SK-N-SH treated with all-trans-retinoic acid at 6 μM for 48 hours (cell line): ENCODE results near the gene SLC66A3.

Experiments
- ATAC-seq: fragments of 200-7000 bp; cut with Tn5 transposase; 3 replicates; pipeline ENCODE4 v1.9.1; 2020; ENCODE audit warnings: mild to moderate bottlenecking, moderate library complexity
- ARNTL ChIP-seq: fragments of 450-650 bp; formaldehyde crosslinking; IDR thresholded peaks from 2 replicates; pipeline ENCODE4 v1.5.0; 2020; ENCODE audit warnings: low read depth, mild to moderate bottlenecking, moderate library complexity, borderline replicate concordance
- BACH2 ChIP-seq: fragments of 250-450 bp; sonication (Bioruptor Pico); IDR thresholded peaks from 2 replicates; pipeline ENCODE4 v1.9.0; 2021; ENCODE audit warnings: mild to moderate bottlenecking, borderline replicate concordance
- CSDC2 ChIP-seq: fragments of 250-450 bp; sonication (Bioruptor Pico); IDR thresholded peaks from 2 replicates; pipeline ENCODE4 v1.5.0; 2020; ENCODE audit warnings: mild to moderate bottlenecking, moderate library complexity
- ESRRG ChIP-seq: fragments of 250-450 bp; sonication (Bioruptor Pico); IDR thresholded peaks from 2 replicates; pipeline ENCODE4 v1.6.1; 2021; ENCODE audit warnings: mild to moderate bottlenecking
- GLIS3 ChIP-seq: fragments of 250-450 bp; sonication (Bioruptor Pico); IDR thresholded peaks from 2 replicates; pipeline ENCODE4 v1.5.0; 2020; ENCODE audit warnings: mild to moderate bottlenecking, moderate library complexity
- ISL1 ChIP-seq: fragments of 250-450 bp; sonication (Bioruptor Pico); IDR thresholded peaks from 2 replicates; pipeline ENCODE4 v2.1.2; 2022; ENCODE audit warnings: mild to moderate bottlenecking, moderate library complexity
- OSR1 ChIP-seq: fragments of 250-450 bp; sonication (Bioruptor Pico); IDR thresholded peaks from 2 replicates; pipeline ENCODE4 v1.8.0; 2022; ENCODE audit warnings: moderate library complexity, mild to moderate bottlenecking, inconsistent platforms
- RARB ChIP-seq: fragments of 250-450 bp; sonication (Bioruptor Pico); IDR thresholded peaks from 2 replicates; pipeline ENCODE4 v1.8.0; 2021; ENCODE audit warnings: mild to moderate bottlenecking, moderate library complexity
- SNAI2 ChIP-seq: fragments of 250-450 bp; sonication (Bioruptor Pico); IDR thresholded peaks from 2 replicates; pipeline ENCODE4 v1.5.0; 2020; ENCODE audit warnings: mild to moderate bottlenecking, moderate library complexity
- TCF4 ChIP-seq: fragments of 250-450 bp; sonication (Bioruptor Pico); IDR thresholded peaks from 2 replicates; pipeline ENCODE4 v1.8.0; 2021; ENCODE audit warnings: mild to moderate bottlenecking, moderate library complexity, borderline replicate concordance
- TOX ChIP-seq: fragments of 250-450 bp; sonication (Bioruptor Pico); IDR thresholded peaks from 2 replicates; pipeline ENCODE4 v1.8.0; 2021; ENCODE audit warnings: mild to moderate bottlenecking, moderate library complexity, borderline replicate concordance
- ZC3H10 ChIP-seq: fragments of 250-450 bp; sonication (Bioruptor Pico); IDR thresholded peaks from 2 replicates; pipeline ENCODE4 v1.5.1; 2021; ENCODE audit warnings: mild to moderate bottlenecking, moderate library complexity
- ZFP3 ChIP-seq: fragments of 250-450 bp; sonication (Bioruptor Pico); IDR thresholded peaks from 2 replicates; pipeline ENCODE4 v1.5.0; 2020; ENCODE audit warnings: mild to moderate bottlenecking, moderate library complexity
- ZFP30 ChIP-seq: fragments of 450-650 bp; formaldehyde crosslinking; IDR thresholded peaks from 2 replicates; pipeline ENCODE4 v1.5.0; 2022; ENCODE audit warnings: mild to moderate bottlenecking, moderate library complexity
- ZNF565 ChIP-seq: fragments of 450-650 bp; formaldehyde crosslinking; conservative IDR thresholded peaks from 2 replicates; pipeline ENCODE4 v1.5.0; 2020; ENCODE audit warnings: low read depth, mild to moderate bottlenecking, moderate library complexity
- ZNF70 ChIP-seq: fragments of 450-650 bp; formaldehyde crosslinking; IDR thresholded peaks from 2 replicates; pipeline ENCODE4 v1.5.0; 2020; ENCODE audit warnings: mild to moderate bottlenecking, moderate library complexity
- ZNF8 ChIP-seq: fragments of 450-650 bp; formaldehyde crosslinking; IDR thresholded peaks from 2 replicates; pipeline ENCODE4 v1.5.0; 2020; ENCODE audit warnings: mild to moderate bottlenecking, moderate library complexity
- TF ChIP-seq, protein P1 (sequence below): fragments of 250-450 bp; sonication (Bioruptor Pico); IDR thresholded peaks from 2 replicates; pipeline ENCODE4 v1.5.1; 2020; ENCODE audit warnings: low read depth, mild to moderate bottlenecking, moderate library complexity
- TF ChIP-seq, protein P2 (sequence below): fragments of 250-450 bp; sonication (Bioruptor Pico); IDR thresholded peaks from 2 replicates; pipeline ENCODE4 v1.8.0; 2020; ENCODE audit warnings: mild to moderate bottlenecking, moderate library complexity, borderline replicate concordance
- TF ChIP-seq, protein P3 (sequence below): fragments of 250-450 bp; sonication (Bioruptor Pico); IDR thresholded peaks from 2 replicates; pipeline ENCODE4 v1.5.1; 2021; ENCODE audit warnings: mild to moderate bottlenecking, moderate library complexity
- TF ChIP-seq, protein P4 (sequence below): fragments of 250-450 bp; sonication (Bioruptor Pico); IDR thresholded peaks from 2 replicates; pipeline ENCODE4 v1.8.0; 2021; ENCODE audit warnings: low read depth, mild to moderate bottlenecking, moderate library complexity, borderline replicate concordance
- TF ChIP-seq, protein P5 (sequence below): fragments of 250-450 bp; sonication (Bioruptor Pico); IDR thresholded peaks from 2 replicates; pipeline ENCODE4 v1.5.0; 2020; ENCODE audit warnings: mild to moderate bottlenecking, moderate library complexity

SLC66A3 gene

DNA sequence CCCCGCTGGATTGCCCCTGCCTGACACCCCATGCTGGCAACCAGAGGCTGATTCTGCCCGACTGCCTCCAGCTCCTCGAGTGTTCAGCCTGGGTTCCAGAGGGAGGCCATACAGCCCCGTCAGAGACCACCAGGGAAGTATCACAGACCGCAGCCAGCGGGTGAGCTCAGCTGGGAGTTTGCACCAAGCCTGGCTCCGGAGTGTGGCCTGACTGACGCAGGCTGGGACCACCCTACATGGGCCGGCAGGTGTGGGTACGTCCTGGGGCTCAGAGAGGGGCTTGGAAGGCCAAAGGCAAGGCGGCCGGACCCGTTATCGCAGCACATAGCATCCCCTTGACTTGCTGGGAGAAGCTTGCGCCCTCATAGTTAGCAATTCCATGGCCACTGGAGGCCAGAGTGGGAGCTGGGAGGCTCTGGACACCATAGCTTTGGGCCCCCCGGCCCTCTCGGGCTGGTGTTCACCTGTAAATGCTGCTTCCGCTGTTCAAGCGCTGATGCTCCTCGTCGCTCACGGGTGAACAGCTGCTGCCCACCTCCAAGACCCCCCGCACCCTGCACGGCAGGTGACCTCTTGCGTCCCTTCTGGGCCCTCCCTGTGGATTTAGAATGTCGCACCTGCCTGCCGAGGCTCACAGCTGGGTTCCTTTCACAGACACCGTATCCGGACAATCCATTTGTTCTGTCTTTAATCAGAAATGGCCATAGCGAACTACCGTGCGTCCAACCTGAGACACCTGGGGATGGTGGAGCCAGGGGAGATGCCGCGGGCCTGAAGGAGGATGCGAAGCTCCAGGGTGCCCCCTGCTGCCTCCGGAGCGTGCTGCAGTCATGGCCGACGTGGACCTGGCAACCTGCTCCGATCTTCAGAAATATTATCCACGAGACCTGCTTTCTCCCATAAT, 31.2 kb upstream of the SLC66A3 start:
- no peak for TF ChIP-seq TCF4 (CRISPR knock-in tag)
- TF ChIP-seq OSR1 (CRISPR knock-in tag): no peak
- TF ChIP-seq TOX: no peak
- TF ChIP-seq ISL1: no peak
- TF ChIP-seq GLIS3: no peak
- no peak for TF ChIP-seq ARNTL
- TF ChIP-seq, protein P1, sequence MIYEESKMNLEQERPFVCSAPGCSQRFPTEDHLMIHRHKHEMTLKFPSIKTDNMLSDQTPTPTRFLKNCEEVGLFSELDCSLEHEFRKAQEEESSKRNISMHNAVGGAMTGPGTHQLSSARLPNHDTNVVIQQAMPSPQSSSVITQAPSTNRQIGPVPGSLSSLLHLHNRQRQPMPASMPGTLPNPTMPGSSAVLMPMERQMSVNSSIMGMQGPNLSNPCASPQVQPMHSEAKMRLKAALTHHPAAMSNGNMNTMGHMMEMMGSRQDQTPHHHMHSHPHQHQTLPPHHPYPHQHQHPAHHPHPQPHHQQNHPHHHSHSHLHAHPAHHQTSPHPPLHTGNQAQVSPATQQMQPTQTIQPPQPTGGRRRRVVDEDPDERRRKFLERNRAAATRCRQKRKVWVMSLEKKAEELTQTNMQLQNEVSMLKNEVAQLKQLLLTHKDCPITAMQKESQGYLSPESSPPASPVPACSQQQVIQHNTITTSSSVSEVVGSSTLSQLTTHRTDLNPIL (CRISPR knock-in tag): no peak
- ATAC-seq: peak; percentile 90

DNA sequence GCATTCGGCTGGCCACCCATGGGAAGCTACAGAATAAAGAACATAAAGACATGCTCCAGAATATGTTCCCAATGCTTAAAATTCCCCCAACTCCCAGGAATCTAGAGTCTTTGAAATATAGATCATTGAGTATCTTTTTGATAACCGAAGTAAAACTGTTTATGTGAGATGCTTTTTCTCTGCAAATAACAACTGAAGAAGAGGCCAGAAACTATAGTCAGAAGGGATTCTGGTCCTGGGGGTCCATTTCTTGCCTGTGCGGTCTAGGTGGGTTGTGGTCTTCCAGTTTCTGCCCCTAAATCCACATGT, 30.6 kb upstream of the SLC66A3 start:
- TF ChIP-seq CSDC2 (CRISPR knock-in tag) (no peak), ESRRG (CRISPR knock-in tag) (no peak), RARB (CRISPR knock-in tag) (no peak), ISL1 (no peak), ZNF8 (CRISPR knock-in tag) (no peak), GLIS3 (no peak), ZNF565 (no peak), TCF4 (CRISPR knock-in tag) (no peak), TOX (no peak)
- TF ChIP-seq, protein P1 (CRISPR knock-in tag): no peak
- TF ChIP-seq, all 23 proteins: peak for 0
- no peak for ATAC-seq

DNA sequence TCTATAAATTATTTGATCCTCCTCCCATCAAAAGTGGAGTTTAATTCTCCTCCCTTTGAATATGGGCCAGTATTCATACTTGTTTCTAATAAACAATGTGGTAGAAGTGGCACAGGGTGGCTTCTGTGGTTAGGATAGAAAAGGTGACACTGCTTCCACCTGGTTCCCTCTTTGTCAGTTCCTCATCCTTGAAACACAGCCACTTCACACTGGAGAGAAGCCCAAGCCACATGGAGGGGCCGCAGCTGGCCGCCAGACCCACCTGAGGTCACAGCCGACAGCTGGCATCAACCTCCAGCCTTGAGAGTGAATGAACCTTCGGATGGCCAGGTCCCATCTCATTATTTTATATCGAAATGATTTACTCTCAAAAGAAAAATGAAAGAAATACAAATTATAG, 27.5 kb upstream of the SLC66A3 start:
- ATAC-seq: no peak
- no peak for TF ChIP-seq ZC3H10 (CRISPR knock-in tag)
- TF ChIP-seq ZFP3 (CRISPR knock-in tag): no peak
- TF ChIP-seq ZFP30 (CRISPR knock-in tag): no peak
- TF ChIP-seq ARNTL: no peak

DNA sequence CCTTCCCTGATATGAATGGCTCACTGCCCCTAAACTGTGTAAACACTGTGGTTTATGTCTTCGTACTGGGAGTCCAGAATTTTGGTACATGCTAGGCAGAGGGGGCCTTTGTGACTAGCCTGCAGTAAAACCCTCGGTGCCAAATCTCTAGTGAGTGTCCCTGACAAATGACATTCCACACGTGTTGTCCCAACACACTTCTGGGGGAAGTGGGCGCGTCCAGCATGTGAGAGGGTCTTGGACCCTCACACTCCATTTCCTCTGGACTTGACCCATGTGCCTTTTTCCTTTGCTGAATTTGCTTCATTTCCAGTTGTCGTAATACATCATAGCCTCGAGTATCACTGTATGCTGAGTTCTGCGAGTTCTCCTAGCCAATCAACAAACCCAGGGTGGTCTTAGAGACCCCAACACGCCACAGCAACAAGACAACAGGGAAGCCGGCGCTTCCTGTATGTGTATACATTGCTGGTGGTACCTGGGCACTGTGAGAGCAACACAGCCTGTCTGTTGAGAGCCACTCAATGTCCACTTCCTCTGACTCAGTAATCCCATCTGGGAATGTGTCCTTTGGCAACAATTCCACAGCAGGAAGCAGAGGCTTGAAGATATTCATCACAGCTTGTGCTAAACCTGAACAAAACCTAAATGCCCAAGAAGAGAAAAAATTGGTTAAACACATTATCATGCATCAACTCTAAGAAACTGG, 26.9 kb upstream of the SLC66A3 start:
- ATAC-seq: no peak
- TF ChIP-seq, protein P2, sequence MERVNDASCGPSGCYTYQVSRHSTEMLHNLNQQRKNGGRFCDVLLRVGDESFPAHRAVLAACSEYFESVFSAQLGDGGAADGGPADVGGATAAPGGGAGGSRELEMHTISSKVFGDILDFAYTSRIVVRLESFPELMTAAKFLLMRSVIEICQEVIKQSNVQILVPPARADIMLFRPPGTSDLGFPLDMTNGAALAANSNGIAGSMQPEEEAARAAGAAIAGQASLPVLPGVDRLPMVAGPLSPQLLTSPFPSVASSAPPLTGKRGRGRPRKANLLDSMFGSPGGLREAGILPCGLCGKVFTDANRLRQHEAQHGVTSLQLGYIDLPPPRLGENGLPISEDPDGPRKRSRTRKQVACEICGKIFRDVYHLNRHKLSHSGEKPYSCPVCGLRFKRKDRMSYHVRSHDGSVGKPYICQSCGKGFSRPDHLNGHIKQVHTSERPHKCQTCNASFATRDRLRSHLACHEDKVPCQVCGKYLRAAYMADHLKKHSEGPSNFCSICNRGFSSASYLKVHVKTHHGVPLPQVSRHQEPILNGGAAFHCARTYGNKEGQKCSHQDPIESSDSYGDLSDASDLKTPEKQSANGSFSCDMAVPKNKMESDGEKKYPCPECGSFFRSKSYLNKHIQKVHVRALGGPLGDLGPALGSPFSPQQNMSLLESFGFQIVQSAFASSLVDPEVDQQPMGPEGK (CRISPR knock-in tag): no peak
- TF ChIP-seq ZNF565 (no peak), ZC3H10 (CRISPR knock-in tag) (no peak), RARB (CRISPR knock-in tag) (no peak), ZFP30 (CRISPR knock-in tag) (no peak), TOX (no peak), OSR1 (CRISPR knock-in tag) (no peak), ESRRG (CRISPR knock-in tag) (no peak), ZFP3 (CRISPR knock-in tag) (no peak), BACH2 (CRISPR knock-in tag) (no peak), GLIS3 (no peak), ARNTL (no peak), ZNF70 (CRISPR knock-in tag) (no peak), SNAI2 (CRISPR knock-in tag) (no peak), ZNF8 (CRISPR knock-in tag) (no peak)
- TF ChIP-seq, protein P3, sequence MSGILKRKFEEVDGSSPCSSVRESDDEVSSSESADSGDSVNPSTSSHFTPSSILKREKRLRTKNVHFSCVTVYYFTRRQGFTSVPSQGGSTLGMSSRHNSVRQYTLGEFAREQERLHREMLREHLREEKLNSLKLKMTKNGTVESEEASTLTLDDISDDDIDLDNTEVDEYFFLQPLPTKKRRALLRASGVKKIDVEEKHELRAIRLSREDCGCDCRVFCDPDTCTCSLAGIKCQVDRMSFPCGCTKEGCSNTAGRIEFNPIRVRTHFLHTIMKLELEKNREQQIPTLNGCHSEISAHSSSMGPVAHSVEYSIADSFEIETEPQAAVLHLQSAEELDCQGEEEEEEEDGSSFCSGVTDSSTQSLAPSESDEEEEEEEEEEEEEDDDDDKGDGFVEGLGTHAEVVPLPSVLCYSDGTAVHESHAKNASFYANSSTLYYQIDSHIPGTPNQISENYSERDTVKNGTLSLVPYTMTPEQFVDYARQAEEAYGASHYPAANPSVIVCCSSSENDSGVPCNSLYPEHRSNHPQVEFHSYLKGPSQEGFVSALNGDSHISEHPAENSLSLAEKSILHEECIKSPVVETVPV (CRISPR knock-in tag): no peak
- TF ChIP-seq, protein P4, sequence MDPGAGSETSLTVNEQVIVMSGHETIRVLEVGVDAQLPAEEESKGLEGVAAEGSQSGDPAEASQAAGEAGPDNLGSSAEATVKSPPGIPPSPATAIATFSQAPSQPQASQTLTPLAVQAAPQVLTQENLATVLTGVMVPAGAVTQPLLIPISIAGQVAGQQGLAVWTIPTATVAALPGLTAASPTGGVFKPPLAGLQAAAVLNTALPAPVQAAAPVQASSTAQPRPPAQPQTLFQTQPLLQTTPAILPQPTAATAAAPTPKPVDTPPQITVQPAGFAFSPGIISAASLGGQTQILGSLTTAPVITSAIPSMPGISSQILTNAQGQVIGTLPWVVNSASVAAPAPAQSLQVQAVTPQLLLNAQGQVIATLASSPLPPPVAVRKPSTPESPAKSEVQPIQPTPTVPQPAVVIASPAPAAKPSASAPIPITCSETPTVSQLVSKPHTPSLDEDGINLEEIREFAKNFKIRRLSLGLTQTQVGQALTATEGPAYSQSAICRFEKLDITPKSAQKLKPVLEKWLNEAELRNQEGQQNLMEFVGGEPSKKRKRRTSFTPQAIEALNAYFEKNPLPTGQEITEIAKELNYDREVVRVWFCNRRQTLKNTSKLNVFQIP (CRISPR knock-in tag): no peak
- TF ChIP-seq, protein P5, sequence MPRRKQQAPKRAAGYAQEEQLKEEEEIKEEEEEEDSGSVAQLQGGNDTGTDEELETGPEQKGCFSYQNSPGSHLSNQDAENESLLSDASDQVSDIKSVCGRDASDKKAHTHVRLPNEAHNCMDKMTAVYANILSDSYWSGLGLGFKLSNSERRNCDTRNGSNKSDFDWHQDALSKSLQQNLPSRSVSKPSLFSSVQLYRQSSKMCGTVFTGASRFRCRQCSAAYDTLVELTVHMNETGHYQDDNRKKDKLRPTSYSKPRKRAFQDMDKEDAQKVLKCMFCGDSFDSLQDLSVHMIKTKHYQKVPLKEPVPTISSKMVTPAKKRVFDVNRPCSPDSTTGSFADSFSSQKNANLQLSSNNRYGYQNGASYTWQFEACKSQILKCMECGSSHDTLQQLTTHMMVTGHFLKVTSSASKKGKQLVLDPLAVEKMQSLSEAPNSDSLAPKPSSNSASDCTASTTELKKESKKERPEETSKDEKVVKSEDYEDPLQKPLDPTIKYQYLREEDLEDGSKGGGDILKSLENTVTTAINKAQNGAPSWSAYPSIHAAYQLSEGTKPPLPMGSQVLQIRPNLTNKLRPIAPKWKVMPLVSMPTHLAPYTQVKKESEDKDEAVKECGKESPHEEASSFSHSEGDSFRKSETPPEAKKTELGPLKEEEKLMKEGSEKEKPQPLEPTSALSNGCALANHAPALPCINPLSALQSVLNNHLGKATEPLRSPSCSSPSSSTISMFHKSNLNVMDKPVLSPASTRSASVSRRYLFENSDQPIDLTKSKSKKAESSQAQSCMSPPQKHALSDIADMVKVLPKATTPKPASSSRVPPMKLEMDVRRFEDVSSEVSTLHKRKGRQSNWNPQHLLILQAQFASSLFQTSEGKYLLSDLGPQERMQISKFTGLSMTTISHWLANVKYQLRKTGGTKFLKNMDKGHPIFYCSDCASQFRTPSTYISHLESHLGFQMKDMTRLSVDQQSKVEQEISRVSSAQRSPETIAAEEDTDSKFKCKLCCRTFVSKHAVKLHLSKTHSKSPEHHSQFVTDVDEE (CRISPR knock-in tag): no peak
- TF ChIP-seq, protein P1 (CRISPR knock-in tag): no peak
